ENCODE results near the gene BCOR. TPM values are rescaled to one million over a fixed set of nuclear protein-coding genes. Genes with fewer than 3 reads are reported as not detected.

Gene BCOR
- total and polyA plus RNA-seq, 9 of the 15 experiments (the other 6 are each of a cell fraction or from before 2014, with no cell fraction given) = 27.5 to 113 (median 37.6) TPM

GRCh38 chrX:40116925-40117324, 19.2 kb upstream of the BCOR start (continued):
- TF ChIP-seq ZNF518B (CRISPR knock-in tag; IDR thresholded peaks at IDR 0.05) = no peak
- TF ChIP-seq ETS2 (tag; IDR thresholded peaks at IDR 0.05; ENCODE audit: borderline replicate concordance, poor library complexity, severe bottlenecking) = no peak
- peak; percentile 86 for TF ChIP-seq PKNOX1 (IDR thresholded peaks at IDR 0.05)
- TF ChIP-seq ZNF324 (CRISPR knock-in tag; IDR thresholded peaks at IDR 0.05) = no peak

- WGBS (ENCODE audit: insufficient coverage, low coverage, missing lambda C conversion rate) = 92% methylated on average over 2 of the region's 3 CpGs
- TF ChIP-seq CUX1 (CRISPR knock-in tag; IDR thresholded peaks at IDR 0.05) = no peak
- no peak for TF ChIP-seq WHSC1 (IDR thresholded peaks at IDR 0.05; ENCODE audit: low read length)
- TF ChIP-seq MCM7 (IDR thresholded peaks at IDR 0.05) = no peak
- TF ChIP-seq FOXK2 (conservative IDR thresholded peaks at IDR 0.05 in 1 of 2, IDR thresholded peaks at IDR 0.05 in 1 of 2; ENCODE audit: low read depth in 2 of 2) = no peak
- TF ChIP-seq ZNF274 (IDR thresholded peaks at IDR 0.05; ENCODE audit: borderline replicate concordance, low read depth, low read length) = no peak
- no peak for TF ChIP-seq CHD1 (IDR thresholded peaks at IDR 0.05; ENCODE audit: low read length)
- TF ChIP-seq NFIX (CRISPR knock-in tag; IDR thresholded peaks at IDR 0.05; ENCODE audit: low read depth) = no peak
- TF ChIP-seq PRPF4 (IDR thresholded peaks at IDR 0.05; ENCODE audit: insufficient read depth, low read depth, low read length, poor library complexity, severe bottlenecking) = no peak
These were observed 15.2 kb upstream of the BCOR start for GRCh38 chrX:40112996-40113395.

More at GRCh38 chrX:40112996-40113395, 15.2 kb upstream of the BCOR start:
- no peak overlapping the region for H2AFZ ChIP-seq (ENCODE audit: low read depth, low read length)
- DNase-seq (ENCODE audit: extremely low read depth in 1 of 4, low spot score in 3 of 4) = no peak
- ATAC-seq = no peak
- no peaks in the 10 kb centered on the region; the same call in 2 of the 3 replicates for H3K36me3 ChIP-seq (ENCODE audit: control insufficient read depth, insufficient read depth, low read length)
- no peaks in the 10 kb centered on the region for H3K9me1 ChIP-seq (ENCODE audit: control insufficient read depth, insufficient read depth, low read length)
- BruUV-seq (replicated peaks) = no TSS peak
- H3K27me3 ChIP-seq (ENCODE audit: control insufficient read depth in 2 of 2, insufficient read depth in 2 of 2, low read length in 2 of 2) = no peaks in the 10 kb centered on the region
- no peak overlapping the region for H3K9ac ChIP-seq (ENCODE audit: insufficient read depth in 1 of 2, low read depth in 2 of 2, low read length in 2 of 2)
- in situ Hi-C loops (cut with MboI) = no loop called here
- intact Hi-C loops (cut with micrococcal nuclease) = no loop called here
- H3K4me1 ChIP-seq (replicated peaks in 1 of 2; ENCODE audit: control insufficient read depth in 2 of 2, insufficient read depth in 2 of 2, low read length in 2 of 2) = peaks cover 42 to 51% of the 10 kb centered on the region in 2 experiments; a peak in 4 of 5 replicates
- no peaks in the 10 kb centered on the region for H4K20me1 ChIP-seq (replicated peaks; ENCODE audit: control insufficient read depth, insufficient read depth, low read length)
- no peak overlapping the region for H3K4me3 ChIP-seq
- peaks cover 48% of the 10 kb centered on the region for H3K79me2 ChIP-seq (ENCODE audit: control insufficient read depth, insufficient read depth, low read length)
- no peaks in the 10 kb centered on the region for H3K9me3 ChIP-seq (replicated peaks; ENCODE audit: control insufficient read depth, insufficient read depth, low read depth, low read length)
- CTCF ChIA-PET (ENCODE audit: low intra/inter-chr PET ratio) = no interaction called here
- no peak for FAIRE-seq
- POLR2A ChIA-PET = interaction anchor here (1.9 kb wide), 1 partner anchor 15 kb away, joined by 8 read pairs; the partner anchor contains the start of gene BCOR
- no peak overlapping the region for H3K27ac ChIP-seq (ENCODE audit: extremely low read depth, low read depth, low read length)
- no peak overlapping the region for H3K4me2 ChIP-seq (ENCODE audit: insufficient read depth, low read length)
